ENCODE results near the gene LTK. TPM values are rescaled to one million over a fixed set of nuclear protein-coding genes. Genes with fewer than 3 reads are reported as not detected.
A peak's percentile ranks its signal among the peaks of the same experiment; 100 is the strongest.

The LTK gene
- total and polyA plus RNA-seq, 2 of the 8 experiments (the other 6 are each of a cell fraction or from before 2014, with no cell fraction given), result 0.05 to 0.19 TPM

DNA sequence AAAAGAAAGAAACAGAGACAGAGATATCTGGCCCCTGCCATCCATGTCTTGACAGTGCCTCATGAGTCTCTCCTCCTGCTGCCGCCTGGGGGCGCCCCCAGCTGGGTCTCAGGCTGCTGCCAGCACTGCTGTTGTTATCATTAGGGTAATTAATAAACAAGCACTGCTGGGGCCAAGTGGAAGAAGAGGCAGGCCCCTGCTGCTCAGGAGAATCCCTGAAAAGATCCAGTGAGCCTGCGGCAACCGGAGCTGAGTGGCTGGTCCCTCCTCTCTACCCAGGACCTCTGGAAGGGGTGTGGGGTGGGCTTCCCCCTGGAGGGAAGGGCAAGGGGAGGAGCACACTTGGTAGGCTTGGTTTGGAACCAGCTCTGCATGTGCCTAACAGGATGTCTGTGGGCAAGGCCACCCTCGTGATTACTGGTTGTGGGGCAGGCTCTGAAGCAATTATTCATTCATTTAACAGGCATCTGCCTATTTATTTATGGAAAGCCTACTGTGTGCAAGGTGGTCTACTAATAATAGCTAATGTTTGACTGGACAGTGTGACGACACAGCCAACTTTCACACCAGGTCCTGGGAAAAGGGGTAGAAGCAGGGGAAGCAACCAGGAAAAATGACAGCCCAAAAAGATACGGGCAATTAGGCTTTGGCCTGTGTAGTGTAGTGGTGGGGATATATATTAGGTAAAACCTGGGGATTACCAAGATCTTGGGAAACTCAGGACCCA, 44.2 kb upstream of the LTK start (continued):
- TF ChIP-seq CTBP2 (IDR thresholded peaks at IDR 0.05; ENCODE audit: borderline replicate concordance, insufficient read depth, insufficient read length, low read length), result no peak
- TF ChIP-seq SIN3A (conservative IDR thresholded peaks at IDR 0.05 in 1 of 2, IDR thresholded peaks at IDR 0.05 in 1 of 2; ENCODE audit: low read depth in 1 of 2, low read length in 2 of 2), result 0 out of 4 replicates have a peak, but pooled peaks of 1 of the 2 experiments have one; percentile 9
- TF ChIP-seq GTF2F1 (IDR thresholded peaks at IDR 0.05; ENCODE audit: borderline replicate concordance, low read depth, low read length), result no peak
- 0 out of 2 replicates have a peak, but pooled peaks have one; percentile 52 for TF ChIP-seq YY1 (IDR thresholded peaks at IDR 0.05; ENCODE audit: low read depth, low read length)
- TF ChIP-seq SAP30 (IDR thresholded peaks at IDR 0.05; ENCODE audit: insufficient read depth, insufficient replicate concordance, low read length), result peak; percentile 6
- TF ChIP-seq, protein P1, sequence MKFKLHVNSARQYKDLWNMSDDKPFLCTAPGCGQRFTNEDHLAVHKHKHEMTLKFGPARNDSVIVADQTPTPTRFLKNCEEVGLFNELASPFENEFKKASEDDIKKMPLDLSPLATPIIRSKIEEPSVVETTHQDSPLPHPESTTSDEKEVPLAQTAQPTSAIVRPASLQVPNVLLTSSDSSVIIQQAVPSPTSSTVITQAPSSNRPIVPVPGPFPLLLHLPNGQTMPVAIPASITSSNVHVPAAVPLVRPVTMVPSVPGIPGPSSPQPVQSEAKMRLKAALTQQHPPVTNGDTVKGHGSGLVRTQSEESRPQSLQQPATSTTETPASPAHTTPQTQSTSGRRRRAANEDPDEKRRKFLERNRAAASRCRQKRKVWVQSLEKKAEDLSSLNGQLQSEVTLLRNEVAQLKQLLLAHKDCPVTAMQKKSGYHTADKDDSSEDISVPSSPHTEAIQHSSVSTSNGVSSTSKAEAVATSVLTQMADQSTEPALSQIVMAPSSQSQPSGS (IDR thresholded peaks at IDR 0.05; ENCODE audit: low read length), result no peak
- no peak for TF ChIP-seq RFX5 (IDR thresholded peaks at IDR 0.05; ENCODE audit: borderline replicate concordance, low read depth, low read length)
- peak; percentile 1 for TF ChIP-seq ASH2L (IDR thresholded peaks at IDR 0.05; ENCODE audit: low read length)
- no peak for TF ChIP-seq TEAD4 (IDR thresholded peaks at IDR 0.05; ENCODE audit: low read depth, low read length)
- TF ChIP-seq RBBP5 (IDR thresholded peaks at IDR 0.05; ENCODE audit: borderline replicate concordance, low read depth, low read length), result no peak
- TF ChIP-seq BACH1 (IDR thresholded peaks at IDR 0.05; ENCODE audit: low read length), result no peak
- no peak for TF ChIP-seq CBX5 (IDR thresholded peaks at IDR 0.05; ENCODE audit: low read depth, low read length)
- no peak for TF ChIP-seq JUN (IDR thresholded peaks at IDR 0.05; ENCODE audit: low read depth, low read length)
- TF ChIP-seq BCL11A (IDR thresholded peaks at IDR 0.05; ENCODE audit: low read depth in 2 of 2, low read length in 2 of 2), result peak in 1 of 2 experiments; percentile 41
- TF ChIP-seq TAF7 (optimal IDR thresholded peaks at IDR 0.05; ENCODE audit: borderline replicate concordance, low read depth, low read length), result no peak
- peak; percentile 59 for TF ChIP-seq TBP (IDR thresholded peaks at IDR 0.05; ENCODE audit: low read depth, low read length)
- peak in 1 of 2 experiments; percentile 43; a peak in 1 of 3 replicates for TF ChIP-seq EP300 (IDR thresholded peaks at IDR 0.05; ENCODE audit: borderline replicate concordance in 1 of 2, low read depth in 2 of 2, low read length in 2 of 2)
- TF ChIP-seq CHD1 (IDR thresholded peaks at IDR 0.05; ENCODE audit: low read depth, low read length), result no peak
- 0 out of 2 replicates have a peak, but pooled peaks have one; percentile 25 for TF ChIP-seq CHD2 (IDR thresholded peaks at IDR 0.05; ENCODE audit: low read length)
- no peak for TF ChIP-seq CBX8 (IDR thresholded peaks at IDR 0.05; ENCODE audit: borderline replicate concordance, low read depth, low read length)
- TF ChIP-seq, protein P2, sequence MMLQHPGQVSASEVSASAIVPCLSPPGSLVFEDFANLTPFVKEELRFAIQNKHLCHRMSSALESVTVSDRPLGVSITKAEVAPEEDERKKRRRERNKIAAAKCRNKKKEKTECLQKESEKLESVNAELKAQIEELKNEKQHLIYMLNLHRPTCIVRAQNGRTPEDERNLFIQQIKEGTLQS (IDR thresholded peaks at IDR 0.05; ENCODE audit: insufficient read depth, low read depth, low read length), result 0 out of 2 replicates have a peak, but pooled peaks have one; percentile 16

Data from H1 (cell line).